ENCODE data around the gene RAD51.

DNA sequence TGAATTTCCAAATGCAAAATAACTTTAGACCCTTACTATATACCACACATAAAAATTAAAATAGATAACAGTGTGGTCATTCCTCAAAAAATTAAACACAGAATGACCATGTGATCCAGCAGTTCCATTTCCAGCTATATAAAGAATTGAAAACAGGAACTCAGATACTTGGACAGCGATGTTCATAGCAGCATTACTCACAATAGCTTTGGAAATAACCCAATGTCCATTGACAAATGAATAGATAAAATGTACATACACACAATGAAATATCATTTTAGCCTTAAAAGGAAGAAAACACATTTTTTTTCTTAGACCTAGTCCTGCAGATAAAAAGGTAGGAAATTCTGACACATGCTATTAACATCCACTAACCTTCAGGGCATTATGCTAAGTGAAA lies 26.7 kb downstream of the RAD51 start:
- TF ChIP-seq, protein P1, sequence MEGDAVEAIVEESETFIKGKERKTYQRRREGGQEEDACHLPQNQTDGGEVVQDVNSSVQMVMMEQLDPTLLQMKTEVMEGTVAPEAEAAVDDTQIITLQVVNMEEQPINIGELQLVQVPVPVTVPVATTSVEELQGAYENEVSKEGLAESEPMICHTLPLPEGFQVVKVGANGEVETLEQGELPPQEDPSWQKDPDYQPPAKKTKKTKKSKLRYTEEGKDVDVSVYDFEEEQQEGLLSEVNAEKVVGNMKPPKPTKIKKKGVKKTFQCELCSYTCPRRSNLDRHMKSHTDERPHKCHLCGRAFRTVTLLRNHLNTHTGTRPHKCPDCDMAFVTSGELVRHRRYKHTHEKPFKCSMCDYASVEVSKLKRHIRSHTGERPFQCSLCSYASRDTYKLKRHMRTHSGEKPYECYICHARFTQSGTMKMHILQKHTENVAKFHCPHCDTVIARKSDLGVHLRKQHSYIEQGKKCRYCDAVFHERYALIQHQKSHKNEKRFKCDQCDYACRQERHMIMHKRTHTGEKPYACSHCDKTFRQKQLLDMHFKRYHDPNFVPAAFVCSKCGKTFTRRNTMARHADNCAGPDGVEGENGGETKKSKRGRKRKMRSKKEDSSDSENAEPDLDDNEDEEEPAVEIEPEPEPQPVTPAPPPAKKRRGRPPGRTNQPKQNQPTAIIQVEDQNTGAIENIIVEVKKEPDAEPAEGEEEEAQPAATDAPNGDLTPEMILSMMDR (IDR thresholded peaks at IDR 0.05 in 2 of 3, conservative IDR thresholded peaks at IDR 0.05 in 1 of 3; ENCODE audit: borderline replicate concordance in 1 of 3, insufficient read depth in 1 of 3, low read depth in 2 of 3, low read length in 2 of 3) = no peak
- TF ChIP-seq EZH2phosphoT487 (IDR thresholded peaks at IDR 0.05; ENCODE audit: borderline replicate concordance) (no peak), RAD21 (IDR thresholded peaks at IDR 0.05; ENCODE audit: low read depth) (no peak), ZFX (IDR thresholded peaks at IDR 0.05) (no peak), YY1 (IDR thresholded peaks at IDR 0.05; ENCODE audit: extremely low read depth, insufficient replicate concordance, low read depth, low read length) (no peak), SRF (IDR thresholded peaks at IDR 0.05; ENCODE audit: low read depth) (no peak), EZH2 (IDR thresholded peaks at IDR 0.05) (no peak), JUND (IDR thresholded peaks at IDR 0.05) (no peak), POLR2AphosphoS5 (IDR thresholded peaks at IDR 0.05; ENCODE audit: low read depth, low read length) (no peak), POLR2A (IDR thresholded peaks at IDR 0.05; ENCODE audit: borderline replicate concordance, extremely low read depth, insufficient read depth, insufficient read length) (no peak), SIN3A (IDR thresholded peaks at IDR 0.05; ENCODE audit: low read depth) (no peak), CBX3 (IDR thresholded peaks at IDR 0.05; ENCODE audit: low read depth) (no peak), ZNF274 (IDR thresholded peaks at IDR 0.05; ENCODE audit: low read depth, low read length) (no peak)
- TF ChIP-seq, protein P2, sequence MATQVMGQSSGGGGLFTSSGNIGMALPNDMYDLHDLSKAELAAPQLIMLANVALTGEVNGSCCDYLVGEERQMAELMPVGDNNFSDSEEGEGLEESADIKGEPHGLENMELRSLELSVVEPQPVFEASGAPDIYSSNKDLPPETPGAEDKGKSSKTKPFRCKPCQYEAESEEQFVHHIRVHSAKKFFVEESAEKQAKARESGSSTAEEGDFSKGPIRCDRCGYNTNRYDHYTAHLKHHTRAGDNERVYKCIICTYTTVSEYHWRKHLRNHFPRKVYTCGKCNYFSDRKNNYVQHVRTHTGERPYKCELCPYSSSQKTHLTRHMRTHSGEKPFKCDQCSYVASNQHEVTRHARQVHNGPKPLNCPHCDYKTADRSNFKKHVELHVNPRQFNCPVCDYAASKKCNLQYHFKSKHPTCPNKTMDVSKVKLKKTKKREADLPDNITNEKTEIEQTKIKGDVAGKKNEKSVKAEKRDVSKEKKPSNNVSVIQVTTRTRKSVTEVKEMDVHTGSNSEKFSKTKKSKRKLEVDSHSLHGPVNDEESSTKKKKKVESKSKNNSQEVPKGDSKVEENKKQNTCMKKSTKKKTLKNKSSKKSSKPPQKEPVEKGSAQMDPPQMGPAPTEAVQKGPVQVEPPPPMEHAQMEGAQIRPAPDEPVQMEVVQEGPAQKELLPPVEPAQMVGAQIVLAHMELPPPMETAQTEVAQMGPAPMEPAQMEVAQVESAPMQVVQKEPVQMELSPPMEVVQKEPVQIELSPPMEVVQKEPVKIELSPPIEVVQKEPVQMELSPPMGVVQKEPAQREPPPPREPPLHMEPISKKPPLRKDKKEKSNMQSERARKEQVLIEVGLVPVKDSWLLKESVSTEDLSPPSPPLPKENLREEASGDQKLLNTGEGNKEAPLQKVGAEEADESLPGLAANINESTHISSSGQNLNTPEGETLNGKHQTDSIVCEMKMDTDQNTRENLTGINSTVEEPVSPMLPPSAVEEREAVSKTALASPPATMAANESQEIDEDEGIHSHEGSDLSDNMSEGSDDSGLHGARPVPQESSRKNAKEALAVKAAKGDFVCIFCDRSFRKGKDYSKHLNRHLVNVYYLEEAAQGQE (IDR thresholded peaks at IDR 0.05; ENCODE audit: low read depth) = no peak

Measured in HCT116 (cell line).